Endodermal cell (in vitro differentiated cells): ENCODE data around the gene P2RX2. TPM values are rescaled to one million over a fixed set of nuclear protein-coding genes. Genes with fewer than 3 reads are reported as not detected.

Experiments used
- DNase-seq: peaks from one replicate; pipeline ENCODE4 v3.0.0-alpha.2; 2017
- H3K27ac ChIP-seq: 2 replicates; pipeline ENCODE4 v1.5.1; 2013; ENCODE audit warnings: mild to moderate bottlenecking, low read depth, low read length, moderate library complexity
- H3K27me3 ChIP-seq: 2 replicates; pipeline ENCODE4 v1.6.1; 2013; ENCODE audit warnings: mild to moderate bottlenecking, low read length, moderate library complexity; ENCODE audit not compliant: insufficient read depth, control insufficient read depth, poor library complexity, severe bottlenecking
- H3K36me3 ChIP-seq: 2 replicates; pipeline ENCODE4 v1.7.0; 2013; ENCODE audit warnings: mild to moderate bottlenecking, low read length, moderate library complexity; ENCODE audit not compliant: control insufficient read depth, insufficient read depth
- H3K4me1 ChIP-seq: one replicate; pipeline ENCODE4 v1.7.0; 2013; ENCODE audit warnings: low read length; ENCODE audit not compliant: control insufficient read depth, insufficient read depth
- H3K4me3 ChIP-seq: 2 replicates; pipeline ENCODE4 v1.5.1; 2013; ENCODE audit warnings: mild to moderate bottlenecking, low read length, moderate library complexity
- H3K9ac ChIP-seq: 2 replicates; pipeline ENCODE4 v1.6.1; 2013; ENCODE audit warnings: mild to moderate bottlenecking, low read length, moderate library complexity; ENCODE audit not compliant: poor library complexity, severe bottlenecking; ENCODE audit errors: extremely low read depth
- H3K9me3 ChIP-seq: 2 replicates; pipeline ENCODE4 v1.6.1; 2013; ENCODE audit warnings: mild to moderate bottlenecking, low read length, moderate library complexity; ENCODE audit not compliant: control insufficient read depth
- H3K27ac Mint-ChIP-seq: 2 replicates; pipeline ENCODE4 v1.8.0; 2020; ENCODE audit warnings: mixed read lengths
- H3K27me3 Mint-ChIP-seq: 2 replicates; pipeline ENCODE4 v1.8.0; 2021; ENCODE audit warnings: mild to moderate bottlenecking, mixed read lengths; ENCODE audit not compliant: insufficient read depth
- H3K36me3 Mint-ChIP-seq: 2 replicates; pipeline ENCODE4 v1.8.0; 2020; ENCODE audit warnings: low read depth, mixed read lengths
- H3K4me1 Mint-ChIP-seq: 2 replicates; pipeline ENCODE4 v1.8.0; 2020; ENCODE audit warnings: mixed read lengths
- H3K4me3 Mint-ChIP-seq: 2 replicates; pipeline ENCODE4 v1.8.0; 2020; ENCODE audit warnings: mild to moderate bottlenecking, moderate library complexity, mixed read lengths
- H3K9me3 Mint-ChIP-seq: 2 replicates; pipeline ENCODE4 v1.8.0; 2020; ENCODE audit warnings: mild to moderate bottlenecking, mixed read lengths
- WGBS, 2 experiments: methylation state at CpG; one replicate each; pipeline versions ENCODE4 v1.1.5 to v1.1.7; 2013; ENCODE audit warnings: missing lambda C conversion rate in 2 of 2, mixed read lengths in 1 of 2; ENCODE audit not compliant: insufficient coverage in 1 of 2, insufficient read length in 1 of 2; 5-methylcytosine and 5-hydroxymethylcytosine counted together
- total RNA-seq, 2 donors: library from RNA; stranded (reverse); fragmentation: NEBNext Ultra II Directional in 1 of 2; extraction: Animal tissue kit (Norgen Biotek cat#: 25700) in 1 of 2; gene quantifications; 2 replicates in 1 of 2; 3 replicates in 1 of 2; pipeline ENCODE4 v1.2.1, GENCODE V29; 2021
- TF ChIP-seq, protein P1 (sequence below): fragments of 200-600 bp; sonication (generic); conservative IDR thresholded peaks from 2 replicates; pipeline ENCODE4 v1.5.0; 2021; ENCODE audit warnings: antibody characterized with exemption, mild to moderate bottlenecking

Gene P2RX2
- total RNA-seq, 2 donors from 2014 or later: 0.97 to 2.8 TPM

DNA sequence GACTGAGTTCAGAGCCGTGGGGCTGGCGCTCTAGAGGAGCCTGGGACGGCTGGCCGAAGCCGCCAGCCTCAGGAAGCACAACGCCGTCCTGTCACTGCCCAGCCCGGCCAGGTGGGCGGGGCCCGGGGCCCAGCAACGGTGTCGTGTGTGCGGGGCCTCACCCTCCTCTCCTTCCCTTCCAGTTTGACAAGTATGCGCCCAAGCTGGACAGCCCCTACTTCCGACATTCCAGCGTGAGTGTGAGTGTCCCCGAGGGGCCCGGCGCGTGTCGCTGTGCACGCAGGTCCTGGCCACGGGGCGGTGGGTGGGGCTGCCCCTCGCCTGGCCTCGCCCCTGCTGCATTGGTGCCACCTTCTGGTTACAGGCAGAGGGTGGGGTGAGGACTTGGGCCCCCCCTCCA, 46.5 kb upstream of the P2RX2 start:
- Mint-ChIP-seq H3K36me3 (peaks cover 24% of the 10 kb centered on the region), H3K27me3 (no peaks in the 10 kb centered on the region), H3K4me3 (no peak overlapping the region), H3K27ac (no peak overlapping the region), H3K4me1 (no peaks in the 10 kb centered on the region), H3K9me3 (no peaks in the 10 kb centered on the region)
- no peaks in the 10 kb centered on the region for H3K9me3 ChIP-seq
- DNase-seq: no peak
- 94 to 96% methylated on average over 12 to 26 of the region's 26 CpGs for WGBS, 2 experiments
- H3K27ac ChIP-seq: no peak overlapping the region
- TF ChIP-seq, protein P1, sequence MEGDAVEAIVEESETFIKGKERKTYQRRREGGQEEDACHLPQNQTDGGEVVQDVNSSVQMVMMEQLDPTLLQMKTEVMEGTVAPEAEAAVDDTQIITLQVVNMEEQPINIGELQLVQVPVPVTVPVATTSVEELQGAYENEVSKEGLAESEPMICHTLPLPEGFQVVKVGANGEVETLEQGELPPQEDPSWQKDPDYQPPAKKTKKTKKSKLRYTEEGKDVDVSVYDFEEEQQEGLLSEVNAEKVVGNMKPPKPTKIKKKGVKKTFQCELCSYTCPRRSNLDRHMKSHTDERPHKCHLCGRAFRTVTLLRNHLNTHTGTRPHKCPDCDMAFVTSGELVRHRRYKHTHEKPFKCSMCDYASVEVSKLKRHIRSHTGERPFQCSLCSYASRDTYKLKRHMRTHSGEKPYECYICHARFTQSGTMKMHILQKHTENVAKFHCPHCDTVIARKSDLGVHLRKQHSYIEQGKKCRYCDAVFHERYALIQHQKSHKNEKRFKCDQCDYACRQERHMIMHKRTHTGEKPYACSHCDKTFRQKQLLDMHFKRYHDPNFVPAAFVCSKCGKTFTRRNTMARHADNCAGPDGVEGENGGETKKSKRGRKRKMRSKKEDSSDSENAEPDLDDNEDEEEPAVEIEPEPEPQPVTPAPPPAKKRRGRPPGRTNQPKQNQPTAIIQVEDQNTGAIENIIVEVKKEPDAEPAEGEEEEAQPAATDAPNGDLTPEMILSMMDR: no peak
- H3K4me3 ChIP-seq: no peak overlapping the region
- no peaks in the 10 kb centered on the region for H3K27me3 ChIP-seq
- peaks cover 8% of the 10 kb centered on the region for H3K36me3 ChIP-seq
- no peaks in the 10 kb centered on the region for H3K4me1 ChIP-seq
- H3K9ac ChIP-seq: no peak overlapping the region

DNA sequence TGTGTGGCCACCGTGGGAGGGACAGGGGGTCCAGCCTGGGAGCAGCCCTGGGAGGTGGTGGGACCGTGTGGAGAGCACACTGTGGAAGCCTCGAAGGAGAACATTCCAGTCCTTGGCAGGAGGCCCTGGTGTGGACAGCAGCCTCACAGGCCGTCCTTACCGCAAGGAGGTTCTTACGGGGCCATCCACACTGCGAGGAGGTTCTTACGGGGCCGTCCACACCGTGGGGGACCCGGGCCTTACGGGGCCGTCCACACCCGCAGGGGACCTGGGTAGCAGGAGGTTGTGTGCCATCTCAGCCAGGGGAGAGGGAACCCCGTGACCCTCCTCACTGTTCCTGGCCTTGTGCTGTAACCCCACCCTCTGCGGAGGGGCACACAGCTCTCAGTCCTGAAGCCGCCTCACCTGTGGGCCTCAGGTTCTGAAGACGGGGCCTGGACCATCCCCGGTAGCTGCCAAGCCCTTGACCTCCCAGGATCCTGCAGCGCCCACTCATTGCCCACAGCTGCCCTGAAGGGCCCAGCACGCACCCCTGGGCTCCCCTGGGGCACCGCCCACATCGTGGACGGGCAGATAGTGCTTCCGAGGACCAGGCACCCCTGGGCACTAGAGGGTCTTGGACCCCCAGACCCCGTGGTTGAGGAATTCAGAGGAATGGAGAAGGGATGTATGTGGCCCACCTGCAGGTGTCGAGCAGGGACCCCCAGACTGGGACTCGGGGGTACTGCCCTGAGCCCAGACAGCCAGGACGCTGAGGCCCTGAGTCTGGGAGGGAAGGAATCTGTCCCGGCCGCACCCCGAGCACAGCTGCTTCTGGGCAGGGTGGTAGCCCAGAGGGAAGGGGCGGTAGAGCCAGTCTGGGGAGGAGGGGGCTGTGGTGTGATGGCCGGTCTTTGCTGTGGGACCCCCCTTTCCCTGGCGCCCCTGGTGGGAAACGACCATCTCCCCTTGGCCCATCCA, 45.5 kb upstream of the P2RX2 start:
- no peak overlapping the region for H3K4me3 ChIP-seq
- peaks cover 30% of the 10 kb centered on the region for H3K36me3 Mint-ChIP-seq
- H3K4me1 Mint-ChIP-seq: no peaks in the 10 kb centered on the region
- no peak overlapping the region for H3K4me3 Mint-ChIP-seq
- no peaks in the 10 kb centered on the region for H3K9me3 Mint-ChIP-seq
- WGBS, 2 experiments: 93 to 95% methylated on average over 25 to 36 of the region's 36 CpGs
- no peak overlapping the region for H3K9ac ChIP-seq
- no peaks in the 10 kb centered on the region for H3K4me1 ChIP-seq
- no peak for DNase-seq
- H3K27me3 Mint-ChIP-seq: no peaks in the 10 kb centered on the region
- TF ChIP-seq, protein P1: no peak
- peaks cover 13% of the 10 kb centered on the region for H3K36me3 ChIP-seq
- no peaks in the 10 kb centered on the region for H3K27me3 ChIP-seq
- no peak overlapping the region for H3K27ac ChIP-seq
- no peak overlapping the region for H3K27ac Mint-ChIP-seq
- H3K9me3 ChIP-seq: no peaks in the 10 kb centered on the region

DNA sequence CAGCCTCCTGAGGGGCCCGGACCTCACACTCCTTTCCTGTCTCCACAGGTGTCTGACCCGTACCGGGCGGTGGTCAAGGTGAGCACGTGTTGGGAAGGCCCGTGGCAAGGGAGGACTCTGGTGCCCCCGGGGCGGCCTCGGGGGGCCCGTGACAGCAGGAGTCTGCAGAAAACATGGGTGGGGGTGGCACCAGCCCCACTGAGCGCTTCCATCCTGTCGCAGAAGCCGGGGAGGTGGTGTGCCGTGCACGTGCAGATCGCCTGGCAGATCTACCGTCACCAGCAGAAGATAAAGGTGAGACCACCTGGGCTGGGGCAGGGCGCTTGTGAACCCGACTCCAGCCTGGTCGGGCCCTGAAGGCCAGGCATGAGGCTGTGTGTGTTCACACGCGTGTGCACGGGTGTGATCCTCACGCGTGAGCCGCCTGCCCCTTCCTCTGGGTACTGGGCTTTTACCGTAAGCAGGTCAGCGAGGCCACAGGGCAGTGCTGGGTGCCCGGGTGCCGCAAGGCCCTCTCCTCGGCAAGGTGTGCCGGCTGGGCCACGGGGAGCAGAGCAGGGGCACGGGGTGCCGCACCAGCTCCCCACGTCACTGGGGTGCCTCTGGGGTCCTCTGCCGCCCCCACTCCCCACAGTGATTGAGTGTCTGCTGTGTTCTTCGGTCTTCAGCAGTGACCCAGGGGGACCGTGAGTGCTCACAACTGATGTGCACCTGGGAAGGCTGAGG, 44.1 kb upstream of the P2RX2 start:
- Histone ChIP-seq H3K9me3 (no peaks in the 10 kb centered on the region), H3K9ac (no peak overlapping the region), H3K27me3 (no peaks in the 10 kb centered on the region), H3K4me1 (no peaks in the 10 kb centered on the region), H3K36me3 (peaks cover 17% of the 10 kb centered on the region), H3K27ac (no peak overlapping the region), H3K4me3 (no peak overlapping the region)
- 95 to 96% methylated on average over 20 to 39 of the region's 39 CpGs for WGBS, 2 experiments
- Mint-ChIP-seq H3K27ac (no peak overlapping the region), H3K9me3 (no peaks in the 10 kb centered on the region), H3K27me3 (no peaks in the 10 kb centered on the region), H3K4me3 (no peak overlapping the region), H3K36me3 (peaks cover 41% of the 10 kb centered on the region), H3K4me1 (no peaks in the 10 kb centered on the region)
- TF ChIP-seq, protein P1: no peak
- DNase-seq: no peak
